ENCODE results near the gene GNB1L. TPM values are rescaled to one million over a fixed set of nuclear protein-coding genes. Genes with fewer than 3 reads are reported as not detected.

Gene GNB1L
- polyA plus RNA-seq, 1 experiment, result 3.6 TPM

- Histone ChIP-seq H3K27me3 (ENCODE audit: control insufficient read depth, insufficient read depth, low read length) (peaks cover 2% of the 10 kb centered on the region; the same call in 1 of the 2 replicates), H3K4me3 (ENCODE audit: low read depth, low read length) (no peak overlapping the region), H3K36me3 (ENCODE audit: control insufficient read depth, insufficient read depth, low read length) (no peaks in the 10 kb centered on the region)
- POLR2A ChIA-PET, result no interaction called here
- no peak for DNase-seq (ENCODE audit: low read depth)
- CTCF ChIA-PET, result interaction anchor here (0.9 to 9.0 kb wide), 3 partner anchors 12 to 162 kb away, joined by 3 to 49 read pairs (median 3); no protein-coding TSS in a partner anchor
- TF ChIP-seq CTCF (IDR thresholded peaks at IDR 0.05; ENCODE audit: insufficient read depth, low read depth, low read length), result no peak
These were observed 110.2 kb downstream of the GNB1L start for GRCh38 chr22:19744350-19745006.

- CTCF ChIA-PET, result interaction anchor here (0.9 to 9.0 kb wide), 2 partner anchors 13 to 163 kb away, joined by 3 to 49 read pairs; no protein-coding TSS in a partner anchor
- no peak overlapping the region for H3K4me3 ChIP-seq (ENCODE audit: low read depth, low read length)
- POLR2A ChIA-PET, result no interaction called here
- TF ChIP-seq CTCF (IDR thresholded peaks at IDR 0.05; ENCODE audit: insufficient read depth, low read depth, low read length), result no peak
- H3K27me3 ChIP-seq (ENCODE audit: control insufficient read depth, insufficient read depth, low read length), result peaks cover 2% of the 10 kb centered on the region; the same call in 1 of the 2 replicates
- no peak for DNase-seq (ENCODE audit: low read depth)
- no peaks in the 10 kb centered on the region for H3K36me3 ChIP-seq (ENCODE audit: control insufficient read depth, insufficient read depth, low read length)
These were observed 111.0 kb downstream of the GNB1L start for GRCh38 chr22:19743651-19744050.

DNA sequence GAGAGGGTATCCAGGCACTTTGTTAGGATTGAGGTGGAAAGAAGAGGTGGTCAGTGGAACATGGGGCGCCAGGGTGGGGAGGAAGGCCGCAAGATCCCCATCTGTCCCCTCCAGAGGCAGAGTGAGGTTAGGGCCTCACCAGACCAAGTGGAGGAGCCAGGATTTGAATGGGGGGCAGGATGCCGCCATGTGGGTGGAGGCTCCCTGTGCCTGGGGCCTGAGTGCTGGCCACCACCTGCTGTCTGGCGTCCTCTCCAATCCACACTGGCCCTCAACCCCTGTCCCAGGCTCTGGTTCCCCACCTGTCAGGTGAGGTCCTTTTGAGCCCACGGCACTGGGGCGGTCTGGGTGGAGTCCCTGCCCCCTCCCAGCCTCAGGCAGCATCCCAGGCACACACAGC lies 111.6 kb downstream of the GNB1L start:
- DNase-seq (ENCODE audit: low read depth), result no peak
- ChIA-PET CTCF (interaction anchor here (9.0 kb wide), 1 partner anchor 12 kb away, joined by 49 read pairs; no protein-coding TSS in a partner anchor), POLR2A (interaction anchor here (0.7 kb wide), 1 partner anchor 8 kb away, joined by 3 read pairs; no protein-coding TSS in a partner anchor)
- TF ChIP-seq CTCF (IDR thresholded peaks at IDR 0.05; ENCODE audit: insufficient read depth, low read depth, low read length), result no peak
- no peak overlapping the region for H3K4me3 ChIP-seq (ENCODE audit: low read depth, low read length)
- H3K36me3 ChIP-seq (ENCODE audit: control insufficient read depth, insufficient read depth, low read length), result no peaks in the 10 kb centered on the region
- H3K27me3 ChIP-seq (ENCODE audit: control insufficient read depth, insufficient read depth, low read length), result no peaks in the 10 kb centered on the region

- TF ChIP-seq CTCF (IDR thresholded peaks at IDR 0.05; ENCODE audit: insufficient read depth, low read depth, low read length), result no peak
- POLR2A ChIA-PET, result interaction anchor here (0.7 kb wide), 1 partner anchor 9 kb away, joined by 3 read pairs; no protein-coding TSS in a partner anchor
- H3K27me3 ChIP-seq (ENCODE audit: control insufficient read depth, insufficient read depth, low read length), result no peaks in the 10 kb centered on the region
- H3K4me3 ChIP-seq (ENCODE audit: low read depth, low read length), result no peak overlapping the region
- no peak for DNase-seq (ENCODE audit: low read depth)
- H3K36me3 ChIP-seq (ENCODE audit: control insufficient read depth, insufficient read depth, low read length), result no peaks in the 10 kb centered on the region
- CTCF ChIA-PET, result interaction anchor here (1.2 to 9.0 kb wide), 4 partner anchors 10 to 172 kb away, joined by 3 to 49 read pairs (median 6); no protein-coding TSS in a partner anchor
These were observed 112.3 kb downstream of the GNB1L start for GRCh38 chr22:19742160-19743066.

DNA sequence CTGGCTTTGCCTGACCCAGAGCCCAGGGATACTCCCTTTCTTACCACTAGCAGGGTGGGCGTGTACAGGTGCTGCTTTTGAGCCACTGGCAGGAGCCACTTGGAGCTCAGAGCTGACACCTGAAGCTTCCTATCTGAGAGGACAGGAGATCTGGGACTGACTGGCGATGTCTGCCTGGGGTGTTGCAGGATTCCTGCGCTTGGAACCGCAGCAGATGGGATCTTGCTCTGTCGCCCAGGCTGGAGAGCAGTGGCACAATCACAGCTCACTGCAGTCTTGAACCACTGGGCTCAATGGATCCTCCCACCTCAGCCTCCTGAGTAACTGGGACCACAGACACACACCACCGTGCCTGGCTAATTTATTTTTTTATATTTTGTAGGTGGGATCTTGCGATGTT lies 113.6 kb downstream of the GNB1L start:
- TF ChIP-seq CTCF (IDR thresholded peaks at IDR 0.05; ENCODE audit: insufficient read depth, low read depth, low read length), result no peak
- Histone ChIP-seq H3K4me3 (ENCODE audit: low read depth, low read length) (no peak overlapping the region), H3K27me3 (ENCODE audit: control insufficient read depth, insufficient read depth, low read length) (no peaks in the 10 kb centered on the region), H3K36me3 (ENCODE audit: control insufficient read depth, insufficient read depth, low read length) (no peaks in the 10 kb centered on the region)
- DNase-seq (ENCODE audit: low read depth), result no peak
- POLR2A ChIA-PET, result no interaction called here
- CTCF ChIA-PET, result interaction anchor here (1.2 to 9.0 kb wide), 4 partner anchors 8 to 173 kb away, joined by 3 to 49 read pairs (median 6); no protein-coding TSS in a partner anchor

Measured in BJ (cell line).